Heart right ventricle (tissue), 16 donors: ENCODE results near the gene HSPA4. TPM values are rescaled to one million over a fixed set of nuclear protein-coding genes. Genes with fewer than 3 reads are reported as not detected.

Experiments used
- ATAC-seq, 8 donors: fragments of 200-7000 bp; cut with Tn5 transposase; one replicate each; pipeline ENCODE4 v1.9.1; 2020; ENCODE audit warnings: mild to moderate bottlenecking in 8 of 8, moderate library complexity in 8 of 8, moderate number of reproducible peaks in 1 of 8
- DNase-seq, 2 donors: peaks; one replicate each; pipeline ENCODE4 v3.0.0-alpha.2; 2020
- H3K27ac ChIP-seq, 10 donors: fragments of 200-600 bp; sonication (generic) in 2 of 10; one replicate each; pipeline versions ENCODE4 v1.5.0 to v1.8.0; 2020 to 2022; ENCODE audit warnings: mild to moderate bottlenecking in 3 of 10
- H3K27me3 ChIP-seq, 7 donors: fragments of 200-600 bp; one replicate each; pipeline ENCODE4 v1.8.0; 2021 to 2022; ENCODE audit warnings: mild to moderate bottlenecking in 2 of 7
- H3K36me3 ChIP-seq, 9 donors: fragments of 200-600 bp; sonication (generic) in 1 of 9; one replicate each; pipeline versions ENCODE4 v1.5.0 to v1.8.0; 2020 to 2022; ENCODE audit warnings: mild to moderate bottlenecking in 2 of 9
- H3K4me1 ChIP-seq, 9 donors: fragments of 200-600 bp; sonication (generic) in 1 of 9; one replicate each; pipeline versions ENCODE4 v1.5.0 to v1.8.0; 2020 to 2022; ENCODE audit warnings: mild to moderate bottlenecking in 4 of 9
- H3K4me3 ChIP-seq, 10 donors: fragments of 200-600 bp; sonication (generic) in 2 of 10; one replicate each; pipeline versions ENCODE4 v1.5.0 to v1.8.0; 2020 to 2022; ENCODE audit warnings: mild to moderate bottlenecking in 7 of 10, moderate library complexity in 2 of 10
- H3K9me3 ChIP-seq, 11 donors: fragments of 200-600 bp in 10 of 11; sonication (generic) in 2 of 11; one replicate each; pipeline versions ENCODE4 v1.5.0 to v1.8.0; 2013 to 2022; ENCODE audit warnings: mild to moderate bottlenecking in 2 of 11, control low read depth in 1 of 11, moderate library complexity in 1 of 11
- CTCF ChIP-seq, 9 donors: fragments of 200-600 bp; sonication (generic) in 2 of 9; IDR thresholded peaks; one replicate each; pipeline versions ENCODE4 v1.5.0 to v1.8.0; 2021 to 2022; ENCODE audit warnings: antibody characterized with exemption in 9 of 9, mild to moderate bottlenecking in 5 of 9, moderate library complexity in 1 of 9
- WGBS, 2 donors: extraction: QIAGEN DNeasy Blood & Tissue Kit; methylation state at CpG; one replicate each; pipeline ENCODE4 v1.1.7; 2013; ENCODE audit warnings: inconsistent platforms in 1 of 2; 5-methylcytosine and 5-hydroxymethylcytosine counted together
- intact Hi-C, 10 donors: fragments of 100-400 bp; cut with DNase I; formaldehyde crosslinking; loops; one replicate each; pipeline versions ENCODE4 v1.11.1 to v1.14.2; 2022
- polyA plus RNA-seq, 2 donors: library from polyadenylated mRNA; stranded (reverse); fragments of 200-250 nt; gene quantifications; one replicate each; pipeline ENCODE4 v1.2.3, GENCODE V29; 2013
- total RNA-seq, 10 donors: library from RNA; stranded (reverse); fragmentation: NEBNext Ultra II Directional in 3 of 10; extraction: Animal tissue kit (Norgen Biotek cat#: 25700) in 3 of 10; gene quantifications; one replicate each; pipeline versions ENCODE4 v1.2.1 to v1.2.4, GENCODE V29; 2021 to 2023
- donor health status: Arrhythmogenic right ventricular cardiomyopathy.
- donor health status: ischemic (EF 13 %, LVEDD 7.1; RV severe dilation, severe dysfunction).
- donor health status: healthy with polysubstance abuse.
- donor health status: DM: no; HTN: yes; CAD: no.
- donor health status: DM: no; HTN: no; CAD: no.
- donor health status: ischemic (EF 25% LVEDD 6.9; RV normal size, moderate dysfunction).
- donor health status: ischemic (EF 25% LVEDD 5.7; RV mildly dilated, moderate dysfunction).
- donor health status: healthy.
- donor health status: DM: yes; HTN: yes; CAD: no.
- donor health status: Ischemic cardiomyopathy.
- donor health status: ischemic (EF 35%, LVEDD 5.7; RV mildly dilated, moderate dysfunction).
- donor health status: nonischemic (EF 11% LVEDD 7.7; RV severe dilation, severe dysfunction).
- donor health status: DM: yes; HTN: yes; CAD: no.
- donor health status: PGD.
- donor health status: ischemic (EF 29% LVEDD 5.4; RV normal size, mild dysfunction).
- donor health status: nonischemic (EF 23%, LVEDD 6.1; RV moderate dilation, normal function).

Gene HSPA4
- total and polyA plus RNA-seq, 12 donors, result 44.9 to 179 (median 111) TPM

- H3K4me1 ChIP-seq, result peaks cover 3 to 21% (median 13%) of the 10 kb centered on the region in 9 donors
- intact Hi-C loops, result loop anchor here in 3 of 10 donors (10.0 kb wide), 1 partner anchor 65 kb away; the partner anchor contains the start of gene AFF4 (in 3 of the 3)
- TF ChIP-seq CTCF (IDR thresholded peaks at IDR 0.05), result no peak
- H3K36me3 ChIP-seq, result peaks cover 0 to 2% (median 0%) of the 10 kb centered on the region in 9 donors
- DNase-seq (no peak), ATAC-seq (no peak)
- H3K27me3 ChIP-seq, result no peaks in the 10 kb centered on the region
- WGBS, 2 donors, result 90 to 93% methylated on average over 1 of the region's 1 CpG
- no peaks in the 10 kb centered on the region for H3K9me3 ChIP-seq
- no peak overlapping the region for H3K27ac ChIP-seq
- H3K4me3 ChIP-seq, result no peak overlapping the region
These were observed 22.4 kb upstream of the HSPA4 start for GRCh38 chr5:133029416-133029815.

GRCh38 chr5:133030343-133031005 is 21.3 kb upstream of the HSPA4 start:
- Histone ChIP-seq H3K4me1 (peaks cover 0 to 11% (median 5%) of the 10 kb centered on the region in 9 donors), H3K36me3 (no peaks in the 10 kb centered on the region), H3K9me3 (no peaks in the 10 kb centered on the region), H3K27ac (no peak overlapping the region), H3K27me3 (no peaks in the 10 kb centered on the region), H3K4me3 (no peak overlapping the region)
- no peak for TF ChIP-seq CTCF (IDR thresholded peaks at IDR 0.05)
- no peak for ATAC-seq
- no peak for DNase-seq
- intact Hi-C loops, result no loop called here
- 69 to 77% methylated on average over 2 of the region's 2 CpGs for WGBS, 2 donors

- H3K4me1 ChIP-seq, result no peaks in the 10 kb centered on the region
- 53 to 66% methylated on average over 6 of the region's 6 CpGs for WGBS, 2 donors
- H3K27me3 ChIP-seq, result no peaks in the 10 kb centered on the region
- H3K4me3 ChIP-seq, result no peak overlapping the region
- ATAC-seq, result no peak
- no peak overlapping the region for H3K27ac ChIP-seq
- TF ChIP-seq CTCF (IDR thresholded peaks at IDR 0.05), result no peak
- intact Hi-C loops, result no loop called here
- no peaks in the 10 kb centered on the region for H3K9me3 ChIP-seq
- H3K36me3 ChIP-seq, result no peaks in the 10 kb centered on the region
- DNase-seq, result no peak
These were observed 18.7 kb upstream of the HSPA4 start for GRCh38 chr5:133032852-133033742.

GRCh38 chr5:133034064-133034463 is 17.7 kb upstream of the HSPA4 start:
- DNase-seq, result no peak
- H3K27me3 ChIP-seq, result no peaks in the 10 kb centered on the region
- ATAC-seq, result no peak
- no peaks in the 10 kb centered on the region for H3K9me3 ChIP-seq
- no peak overlapping the region for H3K27ac ChIP-seq
- H3K4me1 ChIP-seq, result no peaks in the 10 kb centered on the region
- H3K36me3 ChIP-seq, result no peaks in the 10 kb centered on the region
- intact Hi-C loops, result no loop called here
- no peak overlapping the region for H3K4me3 ChIP-seq
- 85 to 90% methylated on average over 11 of the region's 11 CpGs for WGBS, 2 donors
- no peak for TF ChIP-seq CTCF (IDR thresholded peaks at IDR 0.05)
